Measurements from ENCODE around the gene CTR9.

Gene CTR9

DNA sequence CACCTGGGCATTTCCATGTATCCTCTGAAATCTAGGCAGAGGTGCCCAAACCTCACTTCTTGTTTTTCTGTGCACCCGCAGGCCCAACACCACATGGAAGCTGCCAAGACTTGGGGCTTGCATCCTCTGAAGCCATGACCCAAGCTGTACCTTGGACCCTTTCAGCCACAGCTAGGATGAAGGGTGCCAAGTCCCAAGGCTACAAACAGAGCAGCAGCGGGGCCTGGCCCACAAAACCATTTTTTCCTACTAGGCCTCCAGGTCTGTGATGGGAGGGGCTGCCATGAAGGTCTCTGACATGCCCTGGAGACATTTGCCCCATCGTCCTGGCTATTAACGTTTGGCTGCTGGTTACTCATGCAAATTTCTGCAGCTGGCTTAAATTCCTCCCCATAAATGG lies 78.1 kb downstream of the CTR9 start:
- no peak for DNase-seq

Measured in stimulated activated CD4-positive, alpha-beta T cell treated with anti-CD3 and anti-CD28 coated beads, Interleukin-15, amount 100 ng/mL, for 24 hours (primary cell).